ENCODE measurements around the gene HDAC1.

GRCh38 chr1:32246888-32247273 is 45.0 kb upstream of the HDAC1 start, which contains the start of gene FAM167B:
- TF ChIP-seq CTCF (IDR thresholded peaks at IDR 0.05 in 2 of 3, conservative IDR thresholded peaks at IDR 0.05 in 1 of 3; ENCODE audit: control insufficient read depth in 2 of 3, extremely low read depth in 1 of 3, insufficient read depth in 1 of 3, low read depth in 3 of 3, low read length in 3 of 3) (no peak), E4F1 (IDR thresholded peaks at IDR 0.05; ENCODE audit: borderline replicate concordance, partially characterized antibody) (no peak), CREB1 (IDR thresholded peaks at IDR 0.05; ENCODE audit: low read depth) (no peak), GABPA (IDR thresholded peaks at IDR 0.05; ENCODE audit: low read depth) (no peak), NRF1 (conservative IDR thresholded peaks at IDR 0.05; ENCODE audit: low read depth, low read length) (no peak), FOXM1 (IDR thresholded peaks at IDR 0.05; ENCODE audit: low read depth, low read length) (no peak), SIN3A (IDR thresholded peaks at IDR 0.05; ENCODE audit: low read depth, low read length) (no peak), YBX1 (IDR thresholded peaks at IDR 0.05) (no peak), EZH2 (IDR thresholded peaks at IDR 0.05; ENCODE audit: borderline replicate concordance, control insufficient read depth, low read depth, low read length) (no peak), STAT1 (conservative IDR thresholded peaks at IDR 0.05) (no peak), CBX5 (IDR thresholded peaks at IDR 0.05; ENCODE audit: low read depth) (no peak), HDGF (IDR thresholded peaks at IDR 0.05) (no peak), RFX5 (IDR thresholded peaks at IDR 0.05; ENCODE audit: low read depth, low read length) (no peak), CREM (IDR thresholded peaks at IDR 0.05; ENCODE audit: low read depth) (no peak)

Data from GM12878 (cell line).